HG03565 (cell line): ENCODE data around the gene SCYGR1.
"Not testable (repeated sequence)": the region's sequence is repeated elsewhere in the genome, so short reads cannot be mapped to it uniquely, and the experiment has no call there.

Experiments
- ATAC-seq: cut with Tn5 transposase; IDR thresholded peaks from one replicate; pipeline ENCODE4 v1.9.1; 2021; ENCODE audit warnings: mild to moderate bottlenecking, moderate library complexity; ENCODE audit not compliant: unreplicated experiment

SCYGR1 gene

DNA sequence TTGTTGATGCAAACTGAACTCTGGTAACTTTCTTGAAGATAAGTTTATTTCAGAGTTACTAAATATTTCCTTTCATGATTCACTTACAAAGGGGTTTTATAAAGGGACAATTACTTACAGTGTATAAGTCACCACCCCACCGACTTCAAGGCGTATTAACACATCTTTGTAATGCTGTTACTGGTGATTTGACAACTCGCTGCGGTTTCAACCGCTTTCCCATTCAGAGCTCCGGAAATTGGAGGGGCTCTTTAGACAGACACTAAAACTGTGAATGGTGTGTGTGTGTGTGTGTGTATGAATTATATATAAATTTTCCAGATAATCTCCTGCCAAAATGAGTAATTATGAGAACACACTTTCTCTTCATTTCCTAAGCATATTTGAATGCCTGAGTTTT lies 13.6 kb downstream of the SCYGR1 start:
- ATAC-seq, result no peak

DNA sequence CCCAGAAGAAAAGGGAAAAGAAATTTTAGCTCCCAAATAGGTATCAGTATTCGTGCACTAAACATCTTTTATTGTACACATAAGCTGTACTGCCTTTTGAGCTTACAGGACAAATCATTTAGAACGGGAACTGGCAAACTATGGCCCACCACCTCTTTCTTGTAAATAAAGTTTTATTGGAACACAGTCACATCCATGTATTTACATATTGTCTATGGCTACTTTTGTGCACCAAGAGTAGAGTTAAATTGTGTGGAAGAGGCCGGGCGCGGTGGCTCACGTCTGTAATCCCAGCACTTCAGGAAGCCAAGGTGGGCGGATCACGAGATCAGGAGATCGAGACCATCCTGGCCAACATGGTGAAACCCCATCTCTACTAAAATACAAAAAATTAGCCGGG lies 14.4 kb downstream of the SCYGR1 start:
- no peak for ATAC-seq

DNA sequence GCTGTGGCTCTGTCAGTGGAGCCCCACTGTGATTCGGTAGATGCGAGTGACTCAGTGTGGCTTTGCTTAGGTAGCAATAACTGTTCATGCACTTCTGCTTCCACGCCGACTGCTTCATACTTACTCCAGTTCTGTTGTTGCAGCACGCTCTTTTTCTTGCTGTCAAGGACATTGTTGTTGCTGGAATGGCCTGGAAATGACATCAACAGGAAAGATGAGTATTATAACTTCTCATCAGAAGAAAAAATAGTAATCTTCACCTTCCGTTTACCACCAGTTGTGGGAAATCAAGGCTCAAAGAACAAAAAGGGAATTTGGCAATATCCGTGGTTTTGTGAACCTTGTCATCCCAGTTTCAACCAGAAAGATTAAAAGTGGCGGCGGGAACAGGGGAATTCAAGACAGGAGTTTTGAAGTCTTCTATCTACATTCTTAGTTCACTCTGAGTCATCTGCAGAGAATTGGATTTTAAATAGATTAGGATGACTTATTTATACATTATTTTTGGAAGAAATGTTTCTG lies 16.9 kb downstream of the SCYGR1 start:
- ATAC-seq, result no peak

DNA sequence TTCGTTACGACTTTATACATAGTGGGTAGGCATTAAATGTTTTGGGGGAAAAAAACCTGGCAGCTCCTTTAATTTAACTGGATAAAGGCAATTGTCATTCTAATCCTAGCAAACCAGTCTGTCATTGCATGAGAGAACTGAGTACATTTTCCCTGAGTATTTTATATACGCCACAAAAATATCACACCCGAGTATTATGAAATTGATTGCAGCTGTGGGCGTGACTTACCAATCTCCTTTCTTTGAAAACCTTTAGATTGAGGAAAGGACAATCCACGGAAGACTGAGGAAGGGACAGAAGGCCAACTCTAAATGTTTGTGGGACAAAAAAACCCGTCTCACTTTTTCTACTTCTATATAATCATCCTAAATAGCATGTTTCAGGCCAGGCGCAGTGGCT lies 17.7 kb downstream of the SCYGR1 start:
- no peak for ATAC-seq

DNA sequence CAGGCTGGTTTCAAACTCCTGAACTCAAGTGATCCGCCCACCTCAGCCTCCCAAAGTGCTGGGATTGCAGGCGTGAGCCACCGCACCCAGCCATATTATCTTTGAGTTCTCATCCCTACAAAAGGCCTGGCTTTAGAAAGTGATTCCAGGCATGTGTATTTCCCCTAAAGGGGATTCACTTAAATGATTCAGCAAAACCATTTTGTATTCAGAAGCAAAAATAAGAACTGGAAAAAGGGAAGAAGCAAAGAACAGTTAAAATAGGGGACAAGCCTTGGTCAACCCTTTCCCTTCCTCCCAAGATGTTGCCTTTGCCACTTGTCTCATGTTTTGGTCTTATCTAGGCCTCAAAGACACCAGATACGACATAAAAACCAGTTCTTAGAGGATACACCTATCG lies 19.2 kb downstream of the SCYGR1 start:
- ATAC-seq, result no peak

DNA sequence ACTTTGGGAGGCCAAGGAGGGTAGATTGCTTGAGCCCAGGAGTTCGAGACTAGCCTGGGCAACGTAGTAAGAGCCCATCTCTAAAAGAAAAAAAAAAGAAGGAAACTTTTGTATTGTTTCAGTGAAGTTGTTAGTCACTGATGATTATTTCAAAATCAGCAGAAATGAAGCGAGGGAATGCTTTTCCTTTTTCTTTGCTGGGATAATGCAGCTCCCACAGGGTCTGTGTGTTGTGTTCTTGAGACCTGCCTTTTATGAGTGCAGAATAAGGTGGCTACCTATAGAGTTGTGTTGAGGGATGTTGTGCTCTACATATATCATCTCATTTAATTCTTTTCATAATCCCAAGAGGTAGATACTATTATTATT lies 20.3 kb downstream of the SCYGR1 start:
- ATAC-seq, result no peak

DNA sequence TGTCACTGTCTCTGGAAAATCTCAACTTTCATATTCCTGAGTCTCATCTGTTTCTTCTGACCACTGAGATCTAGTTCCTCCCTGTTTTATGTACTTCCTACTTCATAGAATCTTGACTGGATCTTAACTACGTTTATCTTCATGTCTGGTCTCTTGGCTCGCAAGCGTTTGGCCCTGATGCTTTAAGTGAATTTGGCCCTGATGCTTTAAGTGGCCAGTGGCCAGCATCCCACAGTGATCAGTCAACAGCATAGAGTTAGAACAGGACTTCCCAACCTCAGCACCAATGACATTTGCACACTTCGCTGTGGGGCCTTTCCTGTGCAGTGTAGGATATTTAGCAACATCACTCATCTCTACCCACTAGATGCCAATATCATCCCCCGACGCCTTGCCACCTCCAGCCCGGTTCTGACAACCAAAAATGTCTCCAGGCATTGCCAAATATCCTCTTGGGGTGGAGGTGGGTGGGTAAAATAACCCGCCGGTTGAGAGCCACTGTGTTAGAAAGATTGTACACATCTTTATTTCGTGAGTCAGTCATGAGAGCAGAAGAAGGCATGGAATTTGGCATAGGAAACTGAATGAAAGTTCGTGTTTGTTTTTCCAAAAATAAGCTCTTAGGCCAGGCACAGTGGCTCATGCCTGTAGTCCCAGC lies 20.9 kb downstream of the SCYGR1 start:
- no peak for ATAC-seq

DNA sequence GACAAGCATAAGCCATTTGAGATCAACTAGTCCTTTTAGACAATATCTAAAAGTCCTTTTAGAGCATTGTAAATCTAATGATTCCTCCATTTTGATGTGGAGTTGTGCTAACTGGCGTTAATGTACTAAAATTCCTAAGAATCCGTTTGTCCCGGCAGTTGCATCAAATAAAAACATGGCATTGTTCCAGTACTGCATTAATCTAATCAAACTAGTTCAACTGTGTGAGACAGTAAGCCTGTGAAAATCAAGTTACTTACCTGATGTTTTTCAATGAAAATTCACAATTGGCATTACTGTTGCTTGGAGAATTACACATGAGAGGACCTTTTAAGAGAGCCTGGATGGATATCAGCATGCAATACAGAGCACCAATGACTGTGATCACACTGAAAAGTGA lies 21.9 kb downstream of the SCYGR1 start:
- no peak for ATAC-seq

DNA sequence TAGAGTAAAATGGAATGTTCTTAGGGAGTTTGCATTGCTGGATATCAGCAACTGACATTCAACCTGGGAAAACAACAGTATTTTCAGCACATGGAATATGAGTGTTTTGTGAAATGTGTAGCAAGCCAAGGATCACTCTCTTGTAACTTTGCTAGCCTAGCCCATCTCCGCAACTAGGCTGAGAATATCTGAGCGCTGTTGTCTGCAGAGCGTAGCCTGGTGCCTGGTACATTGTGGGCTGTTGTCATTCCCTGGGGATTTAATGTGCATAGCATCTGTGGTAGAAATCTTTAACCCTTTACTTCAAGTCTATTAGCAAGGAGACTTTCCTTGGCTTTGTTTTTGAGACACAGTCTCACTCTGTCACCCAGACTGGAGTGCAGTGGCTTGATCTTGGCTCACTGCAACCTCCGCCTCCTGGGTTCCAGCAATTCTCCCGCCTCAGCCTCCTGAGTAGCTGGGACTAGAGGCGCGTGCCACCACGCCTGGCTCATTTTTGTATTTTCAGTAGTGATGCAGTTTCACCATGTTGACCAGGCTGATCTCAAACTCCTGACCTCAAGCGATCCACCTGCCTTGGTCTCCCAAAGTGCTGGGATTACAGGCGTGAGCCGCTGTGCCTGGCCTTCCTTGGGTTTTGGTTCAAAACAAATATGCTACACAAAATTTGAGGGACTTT lies 23.0 kb downstream of the SCYGR1 start:
- not testable (repeated sequence) for ATAC-seq

DNA sequence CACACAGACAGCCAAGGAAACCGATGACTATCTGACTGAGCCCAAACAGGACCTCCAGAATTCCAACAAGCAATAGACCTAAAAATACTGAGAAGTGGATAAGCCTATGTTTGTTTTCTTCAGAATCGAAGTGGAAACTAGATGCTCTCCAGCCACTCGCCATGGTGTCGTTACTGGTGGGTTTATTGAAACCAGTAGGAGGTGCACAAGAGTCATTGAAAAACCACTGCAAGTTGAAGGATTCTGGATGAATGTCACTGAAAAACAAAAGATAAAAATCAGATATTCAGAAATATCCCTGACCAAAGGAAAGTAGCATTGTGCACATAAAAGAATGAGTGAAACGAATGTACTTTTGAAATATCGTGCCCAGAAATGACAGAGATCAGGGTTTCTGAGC lies 24.0 kb downstream of the SCYGR1 start:
- no peak for ATAC-seq

DNA sequence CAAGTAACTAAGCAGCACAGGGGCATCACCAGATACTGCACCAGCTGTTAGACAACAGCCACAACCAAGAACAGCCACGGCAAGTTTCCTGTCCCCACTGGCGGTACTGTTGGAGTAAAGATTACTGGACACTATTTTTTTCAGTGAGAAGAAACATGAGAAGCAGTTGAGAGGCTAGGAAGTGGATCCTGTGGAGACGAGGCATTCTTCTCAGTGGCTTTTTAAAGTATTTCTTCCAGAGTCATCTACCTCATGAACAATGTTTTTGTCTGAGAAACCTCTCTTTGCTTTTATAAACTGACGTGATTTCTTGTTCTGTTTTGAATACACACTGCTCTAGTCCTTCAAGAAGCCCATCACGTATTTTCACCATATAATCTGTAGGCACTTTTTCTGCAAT lies 27.4 kb downstream of the SCYGR1 start:
- no peak for ATAC-seq

DNA sequence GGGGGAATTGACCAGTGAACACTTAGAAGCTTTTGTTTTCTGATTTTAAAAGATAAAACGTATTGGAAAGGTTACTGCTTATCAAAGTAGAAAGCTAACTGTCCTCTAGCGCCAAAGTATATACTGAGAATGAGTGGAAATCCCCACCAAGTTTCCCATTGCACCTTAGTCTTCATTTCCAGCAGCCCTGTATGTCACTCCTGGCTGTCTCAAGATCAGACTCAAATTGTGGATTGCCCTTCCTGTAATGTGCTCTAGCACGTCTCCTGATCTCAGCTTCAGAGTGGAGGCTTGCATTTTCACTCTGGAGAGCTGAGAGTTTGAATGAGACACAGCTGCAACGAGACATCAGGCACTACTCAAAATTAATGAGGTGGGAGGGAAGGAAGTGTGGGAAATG lies 36.1 kb downstream of the SCYGR1 start:
- ATAC-seq, result peak; percentile 71

DNA sequence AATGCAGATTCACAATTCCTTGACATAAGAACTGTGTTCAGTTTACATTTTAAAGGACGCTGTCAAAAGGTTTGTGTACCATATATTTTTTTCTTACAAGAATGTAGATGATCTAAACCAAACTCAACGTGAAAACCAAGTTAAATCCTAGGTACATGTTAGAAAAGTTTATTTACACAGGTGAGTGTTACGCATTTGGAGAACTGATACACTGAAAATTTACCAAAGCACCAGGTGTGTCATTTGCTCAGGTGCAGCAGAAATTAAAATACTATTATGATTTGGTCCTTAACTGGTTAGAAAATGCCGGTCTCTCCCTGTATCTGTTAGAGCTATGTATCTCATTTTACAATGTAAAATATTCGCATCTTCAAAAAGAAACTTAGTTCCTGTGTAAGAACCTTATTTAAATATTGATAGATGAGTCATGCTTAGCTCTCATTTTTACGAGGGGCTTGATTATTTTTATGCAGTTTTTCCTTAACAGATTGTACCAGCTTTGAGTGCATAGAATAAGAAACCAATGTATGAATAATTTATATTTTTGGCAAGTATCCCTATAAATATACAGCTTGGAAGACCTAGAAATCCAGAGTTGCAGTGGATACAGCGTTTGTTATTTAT lies 37.6 kb downstream of the SCYGR1 start:
- ATAC-seq, result no peak

DNA sequence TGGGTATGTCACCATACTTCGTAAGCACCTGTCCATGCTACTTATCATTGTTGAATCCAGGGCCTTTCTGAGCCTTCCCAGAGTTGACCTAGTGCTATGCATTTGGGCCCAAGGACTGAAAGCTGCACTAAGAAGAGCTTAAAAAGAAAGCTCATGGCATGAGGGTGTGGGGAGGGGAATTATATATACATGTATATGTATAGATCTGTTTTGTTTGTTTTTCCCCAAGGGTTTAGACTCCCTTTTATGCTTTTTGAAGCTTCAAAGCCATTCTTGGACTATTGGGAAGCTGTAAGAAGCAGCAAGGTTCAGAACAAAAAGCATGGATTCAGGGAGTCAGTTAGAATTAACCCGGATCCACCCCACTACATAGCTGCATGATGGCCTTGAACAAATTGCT lies 39.4 kb downstream of the SCYGR1 start:
- ATAC-seq, result no peak

DNA sequence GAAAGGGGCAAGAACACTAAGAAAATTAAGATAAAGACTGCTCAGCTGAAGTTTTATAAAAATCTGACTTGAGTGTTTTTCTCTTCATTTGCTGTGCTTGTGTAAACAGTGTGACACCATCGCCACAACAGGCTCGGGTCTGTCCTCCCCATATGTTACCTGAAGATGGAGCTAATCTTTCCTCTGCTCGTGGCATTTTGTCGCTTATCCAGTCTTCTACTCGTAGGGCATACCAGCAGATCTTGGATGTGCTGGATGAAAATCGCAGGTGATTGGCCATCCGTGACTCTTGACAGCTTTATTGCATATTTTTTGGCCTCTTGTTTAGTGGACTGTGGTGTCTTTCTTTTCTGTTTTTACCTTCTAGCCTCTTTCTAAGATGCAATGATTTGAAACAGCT lies 40.6 kb downstream of the SCYGR1 start:
- ATAC-seq, result no peak

DNA sequence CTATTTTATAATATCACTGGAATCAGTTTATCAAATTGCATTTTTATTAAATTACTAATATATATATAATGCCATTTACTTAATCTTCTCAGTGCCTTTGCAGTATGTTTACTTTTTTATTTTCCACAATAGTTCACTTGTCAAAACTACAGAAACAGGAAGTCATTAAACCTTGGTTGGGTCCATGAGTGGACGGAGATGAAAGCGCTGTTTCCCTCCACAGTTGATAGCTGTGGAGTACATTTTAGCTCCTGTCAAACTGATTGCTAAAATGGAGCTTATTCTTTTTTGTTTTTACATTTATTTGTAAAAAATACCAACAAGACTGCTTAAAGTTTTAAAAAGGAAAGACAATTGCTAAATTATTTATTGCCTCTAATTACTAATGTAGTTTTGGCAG lies 43.5 kb downstream of the SCYGR1 start:
- ATAC-seq, result no peak

DNA sequence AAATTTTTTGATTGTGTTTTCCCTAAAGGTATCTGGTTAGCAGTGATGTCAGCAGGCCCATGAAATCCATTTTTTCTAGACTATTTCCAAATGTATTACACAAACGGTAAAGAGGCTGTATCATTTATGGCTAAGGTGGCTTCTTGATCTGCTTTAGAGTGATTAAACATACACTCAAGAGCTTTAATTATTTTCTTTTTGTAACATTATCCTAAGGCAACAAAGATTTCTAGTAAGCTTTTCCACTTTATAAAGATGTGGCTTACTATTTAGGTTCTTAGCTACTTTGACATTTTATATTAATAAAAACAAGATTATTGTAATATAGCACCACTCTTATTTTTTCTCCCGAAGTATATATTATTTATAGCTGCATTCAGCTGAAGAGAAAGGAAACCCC lies 46.2 kb downstream of the SCYGR1 start:
- ATAC-seq, result no peak

DNA sequence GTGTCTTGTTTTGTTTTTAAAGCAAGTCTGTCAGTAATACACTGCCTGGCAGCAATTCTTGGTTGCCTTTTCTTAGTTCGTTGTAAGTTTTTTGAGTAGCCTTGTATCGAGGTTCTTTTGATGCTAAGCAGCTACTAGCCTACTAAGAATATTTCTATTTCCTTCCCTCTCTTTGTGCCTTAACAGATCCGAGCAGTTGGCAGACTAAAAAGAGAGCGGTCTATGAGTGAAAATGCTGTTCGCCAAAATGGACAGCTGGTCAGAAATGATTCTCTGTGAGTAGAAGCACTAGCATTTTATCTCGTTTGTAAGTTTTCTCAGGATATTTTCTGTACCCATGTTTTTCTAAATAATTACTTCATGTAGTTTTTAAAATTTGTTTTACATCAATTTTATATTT lies 47.6 kb downstream of the SCYGR1 start:
- no peak for ATAC-seq

DNA sequence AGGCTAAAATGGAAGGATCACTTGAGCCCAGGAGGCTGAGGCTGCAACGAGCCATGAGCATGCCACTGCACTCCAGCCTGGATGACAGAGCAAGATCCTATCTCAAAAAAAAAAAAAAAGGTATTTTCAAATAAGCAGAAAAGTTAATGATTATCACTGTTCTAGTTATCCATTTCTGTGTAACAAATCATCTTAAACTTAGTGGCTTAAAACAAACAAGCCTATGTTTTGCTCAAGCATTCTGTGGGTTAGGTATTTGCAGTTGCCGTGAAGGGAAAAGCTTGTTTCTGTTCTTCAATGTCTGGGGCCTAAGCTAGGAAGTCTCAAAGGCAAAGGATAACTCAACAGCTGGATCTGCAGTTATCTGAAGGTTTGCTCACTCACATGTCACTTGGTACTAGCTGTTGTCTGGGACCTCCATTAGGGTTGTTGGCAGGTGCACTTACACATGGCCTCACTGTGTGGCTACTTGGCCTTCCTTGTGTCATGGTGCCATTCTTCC lies 48.6 kb downstream of the SCYGR1 start:
- ATAC-seq, result no peak
